Measurements from ENCODE around the gene VDAC1. TPM values are rescaled to one million over a fixed set of nuclear protein-coding genes. Genes with fewer than 3 reads are reported as not detected.
"Not testable (repeated sequence)": the region's sequence is repeated elsewhere in the genome, so short reads cannot be mapped to it uniquely, and the experiment has no call there.

Gene VDAC1
- total and polyA plus RNA-seq, 2 experiments from 2014 or later: 205 to 397 TPM

DNA sequence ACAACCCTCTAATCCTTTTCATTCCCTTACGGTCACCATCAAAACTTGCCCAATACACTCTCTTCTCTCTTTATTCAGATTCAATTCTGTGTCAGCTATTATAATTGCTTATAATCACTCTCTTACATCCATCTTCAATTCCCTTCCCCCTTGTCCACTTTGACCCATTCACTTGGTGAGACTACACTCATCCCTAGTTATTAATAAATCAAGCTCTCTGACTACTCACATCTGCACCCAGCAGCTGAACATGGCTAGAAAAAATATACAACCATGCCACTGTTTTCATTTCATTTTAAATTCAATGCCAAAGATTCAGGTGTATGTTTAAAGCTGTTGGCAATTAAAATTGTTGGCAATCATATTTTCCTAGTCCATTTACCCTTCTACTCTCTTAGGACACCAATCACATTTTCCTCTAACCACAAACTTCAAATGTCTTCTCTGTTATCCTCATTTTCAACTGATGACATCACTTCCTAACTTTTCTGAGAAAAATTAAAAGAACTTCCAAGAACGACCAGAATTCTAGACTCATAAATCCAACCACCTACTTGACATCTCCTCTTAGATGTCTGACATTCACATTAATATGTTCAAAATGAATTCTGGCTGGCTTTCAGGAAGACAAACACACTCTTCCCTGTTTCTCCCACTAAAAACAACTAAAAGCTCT lies 41.8 kb downstream of the VDAC1 start:
- peaks cover 6% of the 10 kb centered on the region for H3K36me3 ChIP-seq
- no peak overlapping the region for H3K4me3 ChIP-seq
- no peaks in the 10 kb centered on the region for H3K27me3 ChIP-seq
- TF ChIP-seq CTCF (IDR thresholded peaks at IDR 0.05; ENCODE audit: low read depth, low read length): no peak
- H3K4me1 ChIP-seq (ENCODE audit: low read depth): peaks cover 7% of the 10 kb centered on the region
- peak in 1 of 2 donors; percentile 47 for DNase-seq (ENCODE audit: low read depth in 1 of 2, low spot score in 1 of 2)
- no peaks in the 10 kb centered on the region for H3K9me3 ChIP-seq (ENCODE audit: low read depth)
- H3K27ac ChIP-seq: no peak overlapping the region

GRCh38 chr5:133962131-133962530 lies 42.6 kb downstream of the VDAC1 start:
- Histone ChIP-seq H3K4me1 (ENCODE audit: low read depth) (peaks cover 5% of the 10 kb centered on the region), H3K4me3 (no peak overlapping the region), H3K9me3 (ENCODE audit: low read depth) (no peaks in the 10 kb centered on the region), H3K36me3 (peaks cover 6% of the 10 kb centered on the region), H3K27me3 (no peaks in the 10 kb centered on the region), H3K27ac (no peak overlapping the region)
- TF ChIP-seq CTCF (IDR thresholded peaks at IDR 0.05; ENCODE audit: low read depth, low read length): no peak
- no peak for DNase-seq (ENCODE audit: low read depth in 1 of 2, low spot score in 1 of 2)

- H3K4me3 ChIP-seq: no peak overlapping the region
- DNase-seq (ENCODE audit: low read depth in 1 of 2, low spot score in 1 of 2): no peak
- no peaks in the 10 kb centered on the region for H3K27me3 ChIP-seq
- no peak overlapping the region for H3K27ac ChIP-seq
- TF ChIP-seq CTCF (IDR thresholded peaks at IDR 0.05; ENCODE audit: low read depth, low read length): no peak
- H3K9me3 ChIP-seq (ENCODE audit: low read depth): no peaks in the 10 kb centered on the region
- peaks cover 4% of the 10 kb centered on the region for H3K4me1 ChIP-seq (ENCODE audit: low read depth)
- H3K36me3 ChIP-seq: peaks cover 14% of the 10 kb centered on the region
Measured at GRCh38 chr5:133959643-133960042, 45.1 kb downstream of the VDAC1 start.

DNA sequence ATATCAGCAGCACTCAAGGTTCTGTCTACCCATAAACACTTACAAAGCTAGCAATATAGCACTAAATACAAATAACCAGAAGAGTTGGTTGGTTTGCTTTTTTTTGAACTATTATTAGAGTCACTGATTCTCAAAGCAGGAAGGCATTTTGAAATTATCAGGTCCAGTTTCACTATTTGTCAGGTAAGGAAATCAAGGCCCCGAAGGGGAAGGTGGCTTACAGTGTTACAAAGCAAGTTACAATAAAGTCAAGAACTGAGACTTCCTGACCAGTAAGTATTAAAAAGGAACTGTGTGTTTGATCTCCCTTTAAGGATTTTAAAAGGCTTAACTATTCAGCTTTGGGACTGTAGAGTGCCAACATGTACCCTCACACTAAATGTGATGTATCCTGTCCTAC lies 47.2 kb downstream of the VDAC1 start:
- H3K4me1 ChIP-seq (ENCODE audit: low read depth): peaks cover 4% of the 10 kb centered on the region
- H3K4me3 ChIP-seq: no peak overlapping the region
- no peaks in the 10 kb centered on the region for H3K27me3 ChIP-seq
- H3K9me3 ChIP-seq (ENCODE audit: low read depth): no peaks in the 10 kb centered on the region
- no peak for DNase-seq (ENCODE audit: low read depth in 1 of 2, low spot score in 1 of 2)
- peak overlapping the region; percentile 0 for H3K27ac ChIP-seq
- TF ChIP-seq CTCF (IDR thresholded peaks at IDR 0.05; ENCODE audit: low read depth, low read length): no peak
- peaks cover 14% of the 10 kb centered on the region for H3K36me3 ChIP-seq

DNA sequence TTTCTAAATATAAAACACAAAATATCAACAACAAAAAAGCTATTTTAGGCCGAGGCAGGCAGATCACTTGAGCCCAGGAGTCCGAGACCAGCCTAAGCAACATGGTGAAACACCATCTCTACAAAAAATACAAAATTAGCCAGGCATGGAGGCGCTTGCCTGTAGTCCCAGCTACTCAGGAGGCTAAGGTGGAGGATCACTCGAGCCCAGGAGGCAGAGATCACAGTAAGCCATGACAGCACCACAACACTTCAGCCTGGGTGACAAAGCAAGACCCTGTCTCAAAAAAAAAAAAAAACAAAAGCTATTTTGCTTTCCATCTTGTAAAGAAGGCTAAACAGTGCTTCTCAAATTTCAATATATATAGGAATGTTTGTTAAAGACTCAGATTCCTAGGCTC lies 47.7 kb downstream of the VDAC1 start:
- H3K4me3 ChIP-seq: no peak overlapping the region
- no peak for TF ChIP-seq CTCF (IDR thresholded peaks at IDR 0.05; ENCODE audit: low read depth, low read length)
- H3K9me3 ChIP-seq (ENCODE audit: low read depth): no peaks in the 10 kb centered on the region
- H3K27me3 ChIP-seq: no peaks in the 10 kb centered on the region
- H3K36me3 ChIP-seq: peaks cover 14% of the 10 kb centered on the region
- DNase-seq (ENCODE audit: low read depth in 1 of 2, low spot score in 1 of 2): no peak
- H3K4me1 ChIP-seq (ENCODE audit: low read depth): peaks cover 4% of the 10 kb centered on the region
- H3K27ac ChIP-seq: peak overlapping the region; percentile 0

- H3K4me3 ChIP-seq; H3K9me3 ChIP-seq (ENCODE audit: low read depth); H3K27me3 ChIP-seq; H3K27ac ChIP-seq; H3K4me1 ChIP-seq (ENCODE audit: low read depth): not testable (repeated sequence)
- peak in 1 of 2 donors; percentile 52 for DNase-seq (ENCODE audit: low read depth in 1 of 2, low spot score in 1 of 2)
- peaks cover 14% of the 10 kb centered on the region for H3K36me3 ChIP-seq
Measured at GRCh38 chr5:133956196-133956595, 48.6 kb downstream of the VDAC1 start.
